Type B pancreatic cell (in vitro differentiated cells): Measurements from ENCODE around the gene LHCGR. TPM values are rescaled to one million over a fixed set of nuclear protein-coding genes. Genes with fewer than 3 reads are reported as not detected.

Experiments used
- DNase-seq: peaks from one replicate; pipeline ENCODE4 v3.0.0; 2021; ENCODE audit warnings: mixed read lengths; ENCODE audit not compliant: unreplicated experiment; ENCODE audit errors: extremely low spot score
- H3K27ac Mint-ChIP-seq: 2 replicates; pipeline ENCODE4 v1.8.0; 2021; ENCODE audit warnings: mild to moderate bottlenecking, mixed read lengths
- H3K27me3 Mint-ChIP-seq: 2 replicates; pipeline ENCODE4 v1.8.0; 2021; ENCODE audit warnings: mixed read lengths
- H3K36me3 Mint-ChIP-seq: 2 replicates; pipeline ENCODE4 v1.8.0; 2021; ENCODE audit warnings: mixed read lengths
- H3K4me1 Mint-ChIP-seq: one replicate; pipeline ENCODE4 v1.8.0; 2021; ENCODE audit warnings: mixed read lengths; ENCODE audit not compliant: unreplicated experiment
- H3K4me3 Mint-ChIP-seq: 2 replicates; pipeline ENCODE4 v1.8.0; 2021; ENCODE audit warnings: mild to moderate bottlenecking, mixed read lengths
- H3K9me3 Mint-ChIP-seq: 2 replicates; pipeline ENCODE4 v1.8.0; 2021; ENCODE audit warnings: mixed read lengths
- CTCF ChIP-seq: fragments of 200-600 bp; sonication (generic); conservative IDR thresholded peaks from 2 replicates; pipeline ENCODE4 v1.5.0; 2021; ENCODE audit warnings: antibody characterized with exemption, mild to moderate bottlenecking
- total RNA-seq: library from RNA; stranded (reverse); gene quantifications from 2 replicates; pipeline ENCODE4 v1.2.1, GENCODE V29; 2021; ENCODE audit warnings: low replicate concordance

Gene LHCGR
- total RNA-seq, 1 donor from 2014 or later = 0.92 TPM

GRCh38 chr2:48717846-48718245, 37.7 kb downstream of the LHCGR start:
- no peak overlapping the region for H3K27ac Mint-ChIP-seq
- H3K4me1 Mint-ChIP-seq = peaks cover 53% of the 10 kb centered on the region
- no peaks in the 10 kb centered on the region for H3K27me3 Mint-ChIP-seq
- TF ChIP-seq CTCF = no peak
- H3K4me3 Mint-ChIP-seq = no peak overlapping the region
- H3K36me3 Mint-ChIP-seq = no peaks in the 10 kb centered on the region
- peaks cover 4% of the 10 kb centered on the region for H3K9me3 Mint-ChIP-seq
- DNase-seq = no peak

GRCh38 chr2:48715956-48716355, 39.6 kb downstream of the LHCGR start:
- Mint-ChIP-seq H3K36me3 (no peaks in the 10 kb centered on the region), H3K9me3 (peaks cover 4% of the 10 kb centered on the region), H3K27ac (peak overlapping the region; percentile 88), H3K4me3 (no peak overlapping the region), H3K4me1 (peaks cover 48% of the 10 kb centered on the region), H3K27me3 (peaks cover 10% of the 10 kb centered on the region)
- DNase-seq = no peak
- TF ChIP-seq CTCF = no peak

GRCh38 chr2:48715042-48715899, 40.3 kb downstream of the LHCGR start:
- Mint-ChIP-seq H3K9me3 (peaks cover 4% of the 10 kb centered on the region), H3K27me3 (peaks cover 12% of the 10 kb centered on the region), H3K36me3 (no peaks in the 10 kb centered on the region), H3K4me3 (no peak overlapping the region), H3K4me1 (peaks cover 43% of the 10 kb centered on the region), H3K27ac (peak overlapping the region; percentile 88)
- DNase-seq = no peak
- no peak for TF ChIP-seq CTCF

- H3K4me3 Mint-ChIP-seq = no peak overlapping the region
- TF ChIP-seq CTCF = no peak
- H3K27ac Mint-ChIP-seq = peak overlapping the region; percentile 88
- H3K4me1 Mint-ChIP-seq = peaks cover 32% of the 10 kb centered on the region
- no peaks in the 10 kb centered on the region for H3K36me3 Mint-ChIP-seq
- DNase-seq = no peak
- H3K27me3 Mint-ChIP-seq = peaks cover 12% of the 10 kb centered on the region
- peaks cover 4% of the 10 kb centered on the region for H3K9me3 Mint-ChIP-seq
These were observed 41.3 kb downstream of the LHCGR start for GRCh38 chr2:48714245-48714644.

GRCh38 chr2:48713647-48714046, 41.9 kb downstream of the LHCGR start:
- no peak overlapping the region for H3K4me3 Mint-ChIP-seq
- no peaks in the 10 kb centered on the region for H3K36me3 Mint-ChIP-seq
- H3K27ac Mint-ChIP-seq = peak overlapping the region; percentile 88
- H3K9me3 Mint-ChIP-seq = peaks cover 4% of the 10 kb centered on the region
- DNase-seq = no peak
- no peak for TF ChIP-seq CTCF
- H3K27me3 Mint-ChIP-seq = peaks cover 12% of the 10 kb centered on the region
- H3K4me1 Mint-ChIP-seq = peaks cover 32% of the 10 kb centered on the region
